Activated CD8-positive, alpha-beta memory T cell treated with anti-CD3 and anti-CD28 coated beads for 36 hours (primary cell): ENCODE data around the gene CTCF. TPM values are rescaled to one million over a fixed set of nuclear protein-coding genes. Genes with fewer than 3 reads are reported as not detected.
"Not testable (repeated sequence)": the region's sequence is repeated elsewhere in the genome, so short reads cannot be mapped to it uniquely, and the experiment has no call there.

Experiments used
- CTCF ChIA-PET: fragments of 350-600 bp; sonication (Branson Sonifier 250); formaldehyde crosslinking; loops from one replicate; lab custom pipeline; 2021; ENCODE audit warnings: antibody characterized with exemption; lab: Charles Lee
- POLR2A ChIA-PET: fragments of 350-600 bp; sonication (Branson Sonifier 250); formaldehyde crosslinking; loops from one replicate; lab custom pipeline; 2021; ENCODE audit warnings: antibody characterized with exemption; lab: Charles Lee
- total RNA-seq, 2 experiments: library from RNA; stranded (reverse); gene quantifications; one replicate each; pipeline ENCODE4 v1.2.3, GENCODE V29; 2021

Gene CTCF
- total RNA-seq, 2 experiments from 2014 or later = 54.2 to 55.1 TPM

DNA sequence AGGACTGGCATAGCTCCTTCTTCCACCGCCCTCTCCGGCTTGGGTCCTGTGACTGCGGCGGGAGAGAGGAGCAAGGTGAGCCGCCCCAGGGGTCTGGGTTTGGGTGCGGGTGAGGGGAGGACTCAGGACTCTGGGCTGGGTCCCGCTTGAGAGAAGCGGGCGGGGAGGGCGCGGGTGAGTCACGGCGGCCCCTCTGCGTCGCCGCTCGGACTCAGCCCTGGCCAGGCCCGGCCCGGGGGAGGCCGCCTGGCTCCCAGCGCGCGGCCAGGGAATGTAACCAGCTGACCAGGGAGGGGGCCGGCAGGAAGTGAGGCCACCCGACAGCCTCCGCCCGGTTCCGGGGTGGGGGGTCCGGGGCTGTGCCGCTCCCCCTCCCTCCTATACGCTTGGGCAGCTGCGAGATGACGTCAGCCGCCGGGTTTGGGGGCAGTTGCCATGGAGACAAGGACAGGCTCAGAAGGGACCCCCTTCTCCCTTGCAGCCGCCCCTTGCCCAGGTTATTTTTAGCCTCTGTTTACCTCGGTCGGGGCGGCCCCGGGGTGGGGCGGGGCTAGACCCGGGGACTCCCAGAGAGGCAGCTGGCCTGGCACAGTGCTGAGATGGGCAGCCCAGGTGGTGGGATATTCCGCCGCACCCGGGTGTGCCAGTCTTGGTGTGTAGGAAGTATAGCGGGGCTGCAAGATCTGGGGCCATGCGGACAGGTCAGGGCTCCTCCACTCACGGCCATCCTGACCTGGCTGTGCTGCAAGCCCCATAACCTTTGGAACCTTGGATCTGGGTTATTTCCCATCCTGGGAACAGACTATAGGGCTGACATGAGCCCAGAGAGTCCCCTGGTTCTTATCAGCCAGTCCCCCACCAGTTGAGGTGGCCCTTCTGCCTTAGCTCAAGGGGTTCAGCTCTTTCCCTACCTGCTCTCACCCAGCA lies 32.0 kb upstream of the CTCF start:
- ChIA-PET POLR2A (interaction anchor here (0.6 to 0.9 kb wide), 2 partner anchors 15 to 130 kb away, joined by 3 read pairs; partner anchors contain the start of gene ACD), CTCF (interaction anchor here (0.6 to 2.0 kb wide), 9 partner anchors 10 to 656 kb away, joined by 3 to 18 read pairs (median 3); partner anchors contain the start of genes ATP6V0D1 and CTCF)

DNA sequence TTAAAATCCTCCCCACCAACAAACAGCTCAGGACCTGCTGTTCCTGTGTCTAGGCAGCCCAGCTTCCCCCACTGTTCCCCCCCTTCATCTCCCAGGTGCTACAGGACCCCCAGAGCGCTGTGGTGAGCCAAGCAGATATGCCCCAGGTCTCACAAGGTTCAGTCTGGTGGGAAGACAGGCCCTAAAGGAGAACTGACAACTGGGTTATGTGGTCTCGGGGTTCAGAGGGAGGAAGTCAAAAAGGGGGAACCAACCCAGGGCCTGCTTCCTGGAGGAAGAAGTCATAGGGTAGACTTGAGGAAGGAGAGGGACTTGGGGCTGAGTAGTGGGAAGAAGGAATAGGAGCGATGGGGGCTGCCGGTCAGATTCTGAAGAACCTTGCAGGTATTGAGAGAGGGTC lies 31.1 kb upstream of the CTCF start:
- ChIA-PET POLR2A (interaction anchor here (0.9 kb wide), 1 partner anchor 129 kb away, joined by 3 read pairs; the partner anchor contains the start of gene ACD), CTCF (interaction anchor here (1.6 to 2.0 kb wide), 2 partner anchors 11 to 136 kb away, joined by 3 to 18 read pairs; no protein-coding TSS in a partner anchor)

DNA sequence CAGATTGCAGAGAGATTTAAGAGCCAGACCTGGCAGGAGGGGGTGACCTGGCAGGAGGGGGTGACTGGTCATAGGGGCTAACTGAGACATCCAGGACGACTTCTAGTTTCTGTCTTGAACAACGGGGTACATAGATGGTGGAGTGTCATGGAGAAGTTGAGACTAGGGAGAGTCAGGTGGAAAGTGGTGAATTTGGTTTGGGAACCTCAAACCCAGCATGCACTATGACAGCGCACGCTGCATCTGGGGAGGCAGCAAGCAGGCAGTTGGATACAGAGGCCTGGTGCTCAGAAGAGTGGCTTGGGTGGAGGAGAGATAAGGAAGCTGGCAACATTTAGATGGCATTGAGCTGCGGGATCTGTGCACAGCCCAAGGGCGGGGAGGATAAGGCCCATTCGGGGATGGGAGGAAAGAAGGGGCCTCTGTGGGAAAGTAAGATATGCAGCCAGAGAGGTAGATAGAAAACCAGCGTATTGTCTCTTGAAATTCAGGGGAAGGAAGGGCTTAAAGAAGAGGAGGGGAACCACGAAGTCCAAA lies 29.2 kb upstream of the CTCF start:
- ChIA-PET CTCF (interaction anchor here (0.6 to 1.4 kb wide), 5 partner anchors 12 to 135 kb away, joined by 3 to 9 read pairs (median 4); no protein-coding TSS in a partner anchor), POLR2A (interaction anchor here (0.6 kb wide), 1 partner anchor 278 kb away, joined by 4 read pairs; no protein-coding TSS in a partner anchor)

DNA sequence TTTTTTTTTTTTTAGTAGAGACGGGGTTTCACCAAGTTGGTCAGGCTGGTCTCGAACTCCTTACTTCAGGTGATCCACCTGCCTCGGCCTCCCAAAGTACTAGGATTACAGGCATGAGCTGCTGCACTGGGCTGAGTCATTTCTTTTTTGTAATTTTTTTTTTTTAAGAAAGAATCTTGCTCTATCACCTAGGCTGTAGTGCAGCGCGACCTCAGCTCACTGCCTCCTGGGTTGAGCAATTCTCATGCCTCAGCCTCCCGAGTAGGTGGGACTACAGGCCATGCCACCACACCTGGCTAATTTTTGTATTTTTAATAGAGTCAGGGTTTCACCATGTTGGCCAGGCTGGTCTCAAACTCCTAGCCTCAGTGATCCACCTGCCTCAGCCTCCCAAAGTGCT lies 28.3 kb upstream of the CTCF start:
- POLR2A ChIA-PET = not testable (repeated sequence)
- CTCF ChIA-PET = interaction anchor here (0.7 to 1.3 kb wide), 2 partner anchors 13 kb away, joined by 5 to 6 read pairs; no protein-coding TSS in a partner anchor

DNA sequence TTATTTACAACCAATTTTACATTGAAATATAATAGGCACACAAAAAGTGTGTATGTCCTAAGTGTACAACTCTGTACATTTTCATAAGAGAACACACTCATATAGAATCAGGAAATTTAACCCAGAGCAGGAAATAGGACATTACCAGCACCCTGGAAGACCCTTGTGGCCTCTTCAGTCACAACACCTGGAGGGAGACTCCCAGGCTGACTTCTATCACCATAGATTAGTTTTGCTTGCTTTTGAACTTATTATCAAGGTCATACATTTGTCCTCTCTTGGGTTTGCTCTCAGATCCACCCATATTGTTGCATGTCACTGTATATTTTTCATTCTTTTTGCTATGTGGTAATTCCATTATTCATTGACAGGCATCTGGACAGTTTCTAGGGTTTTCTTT lies 27.9 kb upstream of the CTCF start:
- POLR2A ChIA-PET = interaction anchor here (0.6 kb wide), 1 partner anchor 13 kb away, joined by 7 read pairs; no protein-coding TSS in a partner anchor
- CTCF ChIA-PET = interaction anchor here (0.7 to 1.4 kb wide), 3 partner anchors 12 to 555 kb away, joined by 3 to 8 read pairs (median 6); no protein-coding TSS in a partner anchor

DNA sequence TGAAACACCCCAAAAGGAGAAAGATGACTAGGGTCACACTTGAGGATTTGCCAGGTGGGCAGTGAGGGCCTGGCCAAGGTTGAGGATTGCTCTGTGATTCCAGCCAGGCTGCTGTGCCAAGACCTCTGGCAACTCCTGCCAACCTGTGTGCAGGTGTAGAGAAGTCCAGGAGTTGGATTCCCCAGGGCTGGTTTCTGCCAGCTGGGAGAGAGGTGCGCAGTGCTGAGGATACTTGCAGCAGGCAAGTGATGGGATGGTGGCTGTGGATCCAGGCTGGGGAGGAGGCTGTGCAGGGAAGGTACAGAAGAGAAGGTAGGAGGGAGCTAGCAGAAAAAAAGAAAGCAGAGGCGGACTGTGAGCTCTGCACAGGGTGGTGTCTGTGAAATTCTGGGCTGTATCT lies 27.1 kb upstream of the CTCF start:
- ChIA-PET CTCF (interaction anchor here (0.6 to 1.5 kb wide), 5 partner anchors 11 to 556 kb away, joined by 3 to 8 read pairs (median 6); partner anchors contain the start of gene ATP6V0D1), POLR2A (interaction anchor here (0.5 to 0.6 kb wide), 2 partner anchors 13 to 32 kb away, joined by 7 to 9 read pairs; no protein-coding TSS in a partner anchor)

DNA sequence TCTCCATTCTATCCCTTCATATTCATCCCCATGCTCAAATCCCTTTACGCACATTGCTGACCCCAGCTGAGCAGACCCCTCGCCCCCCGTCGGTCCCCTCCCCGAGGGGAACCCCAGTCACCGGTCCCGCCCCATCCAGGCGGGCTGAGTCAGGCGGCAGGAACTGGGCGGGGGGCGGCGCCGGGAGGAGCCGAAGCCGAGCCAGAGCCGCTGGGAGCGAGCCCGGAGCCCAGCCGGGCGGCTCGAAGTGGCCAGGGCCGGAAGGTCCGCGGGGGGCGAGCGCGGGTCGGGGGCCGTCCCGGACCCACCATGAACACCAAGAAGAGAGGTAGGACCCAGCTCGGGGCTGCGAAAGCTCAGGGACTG lies 25.1 kb upstream of the CTCF start:
- ChIA-PET POLR2A (interaction anchor here (0.6 to 3.4 kb wide), 11 partner anchors 8 to 1329 kb away, joined by 3 to 19 read pairs (median 3); partner anchors contain the start of genes ACD, C16orf86, CTCF and ENKD1), CTCF (interaction anchor here (0.9 to 4.5 kb wide), 7 partner anchors 10 to 108 kb away, joined by 3 to 39 read pairs (median 8); partner anchors contain the start of genes CARMIL2 and CTCF)

DNA sequence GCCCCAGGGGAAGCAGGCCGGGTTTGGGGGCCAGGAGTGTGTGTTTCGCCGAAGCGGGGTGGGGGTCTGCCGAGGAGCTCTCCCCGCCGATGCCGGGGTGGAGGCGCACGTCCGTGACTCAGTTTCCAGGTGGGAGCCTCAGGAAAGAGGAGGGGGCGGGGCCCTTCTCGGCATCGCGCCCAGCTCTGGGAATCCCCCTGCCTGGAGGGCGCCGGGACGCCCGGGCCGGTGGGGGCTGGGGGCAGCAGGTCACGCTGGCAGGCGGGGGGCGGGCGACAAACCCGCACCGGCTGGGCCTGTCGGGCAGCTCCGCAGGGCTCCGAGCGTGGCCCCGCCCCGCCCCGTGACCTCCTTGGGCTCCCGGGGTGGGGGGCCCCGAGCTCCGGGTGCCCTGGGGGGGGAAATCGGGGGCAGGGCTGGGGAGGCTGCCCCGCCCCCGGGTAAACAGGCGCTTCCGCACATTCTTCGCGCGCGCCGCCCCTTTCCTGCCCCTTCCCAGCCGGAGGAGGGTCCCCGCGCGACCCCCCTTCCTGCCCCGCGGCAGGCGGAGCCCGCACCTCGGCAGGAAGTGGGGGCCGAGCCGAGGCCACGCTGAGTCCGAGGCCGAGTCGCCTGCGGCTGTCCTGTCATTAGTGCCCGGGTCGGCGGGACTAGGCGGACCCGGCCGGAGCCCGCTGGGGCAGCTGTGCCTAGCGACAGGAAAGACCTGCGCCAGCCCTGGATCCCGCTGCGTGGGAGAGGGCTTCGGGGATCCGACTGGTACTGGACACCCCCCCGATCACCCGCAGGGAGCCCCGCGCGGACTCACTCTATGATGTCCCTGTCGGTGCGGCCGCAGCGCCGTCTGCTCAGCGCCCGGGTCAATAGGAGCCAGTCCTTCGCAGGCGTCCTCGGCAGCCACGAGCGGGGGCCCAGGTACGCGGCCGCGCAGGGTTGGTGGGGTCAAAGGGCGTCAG lies 24.4 kb upstream of the CTCF start:
- POLR2A ChIA-PET = interaction anchor here (0.6 to 3.4 kb wide), 11 partner anchors 9 to 397 kb away, joined by 3 to 19 read pairs (median 3); partner anchors contain the start of genes ACD, C16orf86, CTCF and ENKD1

DNA sequence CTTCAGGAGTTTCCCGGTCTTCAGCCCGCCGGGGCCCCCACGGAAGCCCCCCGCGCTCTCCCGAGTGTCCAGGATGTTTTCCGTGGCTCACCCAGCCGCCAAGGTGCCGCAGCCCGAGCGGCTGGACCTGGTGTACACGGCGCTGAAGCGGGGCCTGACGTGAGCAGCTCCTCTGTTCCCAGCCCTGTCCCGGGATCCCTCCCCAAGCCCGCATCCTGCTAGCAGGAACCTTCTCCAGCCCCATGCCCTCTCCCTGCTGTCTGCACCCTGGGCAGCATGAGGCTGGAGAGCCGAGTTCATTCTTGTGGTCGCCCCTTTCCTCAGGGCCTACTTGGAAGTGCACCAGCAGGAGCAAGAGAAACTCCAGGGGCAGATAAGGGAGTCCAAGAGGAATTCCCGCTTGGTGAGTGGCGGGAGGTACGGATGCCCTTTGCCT lies 23.6 kb upstream of the CTCF start:
- POLR2A ChIA-PET = interaction anchor here (1.3 to 3.4 kb wide), 2 partner anchors 9 to 23 kb away, joined by 6 to 19 read pairs; partner anchors contain the start of gene CTCF
- CTCF ChIA-PET = interaction anchor here (2.1 to 4.5 kb wide), 4 partner anchors 16 to 106 kb away, joined by 7 to 39 read pairs (median 17); partner anchors contain the start of genes CARMIL2 and CTCF

More for the DNA sequence above, 24.4 kb upstream of the CTCF start:
- CTCF ChIA-PET = interaction anchor here (0.9 to 4.5 kb wide), 7 partner anchors 9 to 107 kb away, joined by 3 to 39 read pairs (median 8); partner anchors contain the start of genes CARMIL2 and CTCF

DNA sequence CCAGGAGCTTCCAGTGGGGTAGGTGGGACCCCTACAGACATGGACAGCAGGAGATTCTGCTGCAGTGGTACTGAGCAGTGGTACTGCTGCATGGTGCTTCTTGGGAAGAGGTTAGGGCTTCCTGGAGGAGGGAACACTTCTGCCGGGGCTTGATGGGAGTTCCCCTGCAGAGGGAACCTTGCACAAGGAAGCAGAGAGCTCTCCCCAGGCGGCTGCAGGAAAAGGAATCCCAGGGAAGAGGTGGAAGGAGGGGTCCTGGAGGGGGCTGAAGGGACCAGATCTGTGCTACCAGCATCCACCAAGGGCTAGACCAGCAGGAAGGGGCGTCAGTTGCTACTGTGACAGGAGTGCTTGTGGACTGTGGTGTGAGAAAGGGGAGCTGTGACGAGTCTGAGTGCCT lies 23.1 kb upstream of the CTCF start:
- CTCF ChIA-PET = interaction anchor here (2.9 to 4.5 kb wide), 3 partner anchors 17 to 106 kb away, joined by 7 to 39 read pairs (median 26); partner anchors contain the start of gene CARMIL2
- POLR2A ChIA-PET = interaction anchor here (3.4 kb wide), 1 partner anchor 22 kb away, joined by 19 read pairs; the partner anchor contains the start of gene CTCF

DNA sequence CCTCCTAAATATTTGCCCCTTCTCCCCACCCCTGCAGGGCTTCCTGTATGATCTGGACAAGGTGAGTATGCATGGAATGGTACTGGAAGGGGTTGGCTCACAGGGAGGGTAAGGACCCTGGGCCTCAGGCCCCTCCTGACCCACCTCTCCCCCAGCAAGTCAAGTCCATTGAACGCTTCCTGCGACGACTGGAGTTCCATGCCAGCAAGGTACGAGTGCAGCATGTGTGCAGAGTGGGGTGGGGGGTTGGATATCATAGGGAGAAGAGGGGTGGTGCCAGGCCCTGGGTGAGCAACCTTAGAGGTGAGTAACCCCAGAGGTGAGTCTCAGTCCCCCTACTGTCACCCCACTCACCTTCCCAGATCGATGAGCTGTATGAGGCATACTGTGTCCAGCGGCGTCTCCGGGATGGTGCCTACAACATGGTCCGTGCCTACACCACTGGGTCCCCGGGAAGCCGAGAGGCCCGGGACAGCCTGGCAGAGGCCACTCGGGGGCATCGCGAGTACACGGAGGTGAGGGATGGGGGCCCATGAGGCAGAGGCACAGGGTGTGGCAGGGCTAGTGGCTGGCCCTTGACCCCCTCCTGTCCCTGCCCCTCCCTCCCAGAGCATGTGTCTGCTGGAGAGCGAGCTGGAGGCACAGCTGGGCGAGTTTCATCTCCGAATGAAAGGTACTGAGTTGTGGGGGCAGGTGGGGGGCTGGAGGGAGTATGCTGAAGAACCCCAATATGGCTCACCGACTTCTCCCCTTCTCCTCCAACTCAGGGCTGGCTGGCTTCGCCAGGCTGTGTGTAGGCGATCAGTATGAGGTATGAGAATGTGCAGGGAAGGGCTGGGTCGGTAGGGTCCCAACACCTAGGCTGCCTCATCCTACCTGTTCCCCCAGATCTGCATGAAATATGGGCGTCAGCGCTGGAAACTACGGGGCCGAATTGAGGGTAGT lies 22.4 kb upstream of the CTCF start:
- CTCF ChIA-PET = interaction anchor here (2.9 to 4.5 kb wide), 3 partner anchors 16 to 105 kb away, joined by 7 to 39 read pairs (median 26); partner anchors contain the start of gene CARMIL2
- POLR2A ChIA-PET = interaction anchor here (3.4 kb wide), 1 partner anchor 22 kb away, joined by 19 read pairs; the partner anchor contains the start of gene CTCF

DNA sequence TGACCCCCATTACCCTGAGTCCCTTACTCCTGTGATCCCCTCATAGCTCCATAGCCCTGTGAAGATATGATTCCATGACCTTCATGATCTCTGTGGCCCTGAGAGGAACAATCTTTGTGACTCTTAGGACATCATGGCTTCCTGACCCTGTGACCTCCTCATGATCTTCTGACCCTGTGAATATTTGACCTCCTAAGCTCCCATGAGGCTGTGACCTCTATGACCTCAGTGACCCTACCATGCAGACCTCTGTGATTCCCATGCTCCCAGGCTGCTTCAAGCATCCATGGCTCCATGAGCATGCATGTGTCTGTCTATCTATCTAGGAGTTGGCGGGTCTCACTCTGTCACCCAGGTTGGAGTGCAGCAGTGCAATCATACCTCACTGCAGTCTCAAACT lies 21.6 kb upstream of the CTCF start:
- CTCF ChIA-PET = interaction anchor here (0.6 to 0.7 kb wide), 2 partner anchors 11 to 19 kb away, joined by 3 to 4 read pairs; no protein-coding TSS in a partner anchor
- POLR2A ChIA-PET = interaction anchor here (2.0 kb wide), 1 partner anchor 117 kb away, joined by 4 read pairs; no protein-coding TSS in a partner anchor

DNA sequence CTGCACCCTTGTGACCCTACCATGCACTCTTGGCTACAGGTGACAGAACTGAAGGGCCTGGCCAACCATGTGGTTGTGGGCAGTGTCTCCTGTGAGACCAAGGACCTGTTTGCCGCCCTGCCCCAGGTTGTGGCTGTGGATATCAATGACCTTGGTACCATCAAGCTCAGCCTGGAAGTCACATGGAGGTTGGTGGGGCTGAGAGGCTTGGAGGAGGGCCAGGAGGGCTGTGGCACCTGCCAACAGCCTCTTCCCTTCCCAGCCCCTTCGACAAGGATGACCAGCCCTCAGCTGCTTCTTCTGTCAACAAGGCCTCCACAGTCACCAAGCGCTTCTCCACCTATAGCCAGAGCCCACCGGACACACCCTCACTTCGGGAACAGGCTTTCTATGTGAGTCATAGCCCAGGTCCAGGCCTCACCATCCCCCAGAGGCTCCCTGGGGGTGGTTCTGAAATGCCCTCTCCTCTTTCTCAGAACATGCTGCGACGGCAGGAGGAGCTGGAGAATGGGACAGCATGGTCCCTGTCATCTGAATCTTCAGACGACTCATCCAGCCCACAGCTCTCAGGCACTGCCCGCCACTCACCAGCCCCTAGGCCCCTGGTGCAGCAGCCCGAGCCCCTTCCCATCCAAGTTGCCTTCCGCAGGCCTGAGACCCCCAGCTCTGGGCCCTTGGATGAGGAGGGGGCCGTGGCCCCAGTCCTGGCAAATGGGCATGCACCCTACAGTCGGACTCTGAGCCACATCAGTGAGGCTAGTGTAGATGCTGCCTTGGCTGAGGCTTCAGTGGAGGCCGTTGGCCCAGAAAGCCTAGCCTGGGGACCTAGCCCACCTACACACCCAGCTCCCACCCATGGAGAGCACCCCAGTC lies 20.7 kb upstream of the CTCF start:
- ChIA-PET POLR2A (interaction anchor here (2.0 kb wide), 1 partner anchor 116 kb away, joined by 4 read pairs; no protein-coding TSS in a partner anchor), CTCF (interaction anchor here (0.6 to 1.0 kb wide), 3 partner anchors 20 to 103 kb away, joined by 3 to 4 read pairs (median 3); partner anchors contain the start of gene CARMIL2)

DNA sequence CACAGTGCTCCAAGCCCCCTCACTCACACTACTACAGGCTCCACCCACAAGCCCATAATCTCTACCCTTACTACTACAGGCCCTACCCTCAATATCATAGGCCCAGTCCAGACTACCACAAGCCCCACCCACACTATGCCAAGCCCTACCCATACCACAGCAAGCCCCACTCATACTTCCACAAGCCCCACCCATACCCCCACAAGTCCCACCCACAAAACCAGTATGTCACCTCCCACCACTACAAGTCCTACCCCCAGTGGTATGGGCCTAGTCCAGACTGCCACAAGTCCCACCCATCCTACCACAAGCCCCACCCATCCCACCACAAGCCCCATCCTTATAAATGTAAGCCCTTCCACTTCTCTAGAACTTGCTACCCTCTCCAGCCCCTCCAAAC lies 19.9 kb upstream of the CTCF start:
- ChIA-PET POLR2A (interaction anchor here (2.0 kb wide), 1 partner anchor 116 kb away, joined by 4 read pairs; no protein-coding TSS in a partner anchor), CTCF (interaction anchor here (1.2 to 10.1 kb wide), 2 partner anchors 20 to 102 kb away, joined by 3 to 126 read pairs; partner anchors contain the start of gene CARMIL2)
